OCI-LY1 (cell line): ENCODE measurements around the gene CHSY1.

Source experiments
- H2AFZ ChIP-seq: fragments of 200-600 bp; sonication (generic), shearing (Covaris generic); 2 replicates; pipeline ENCODE4 v1.6.0; 2014; ENCODE audit warnings: antibody characterized with exemption, mild to moderate bottlenecking, low read length
- H3F3A ChIP-seq: fragments of 200-600 bp; sonication (generic), shearing (Covaris generic); 2 replicates; pipeline ENCODE4 v1.6.0; 2014; ENCODE audit warnings: mild to moderate bottlenecking, antibody characterized with exemption, low read length, moderate library complexity; ENCODE audit not compliant: insufficient read depth
- H3K27ac ChIP-seq: fragments of 200-600 bp; sonication (generic); 2 replicates; pipeline ENCODE4 v1.5.1; 2014; ENCODE audit warnings: low read length, mixed run types, mild to moderate bottlenecking, low read depth; ENCODE audit not compliant: poor library complexity, severe bottlenecking
- H3K27me3 ChIP-seq: fragments of 200-600 bp; sonication (generic); 2 replicates; pipeline ENCODE4 v1.6.0; 2014; ENCODE audit warnings: antibody characterized with exemption, mild to moderate bottlenecking, low read length, moderate library complexity; ENCODE audit not compliant: insufficient read depth
- H3K36me3 ChIP-seq: fragments of 200-600 bp; sonication (generic); 2 replicates; pipeline ENCODE4 v1.6.1; 2014; ENCODE audit warnings: mild to moderate bottlenecking, antibody characterized with exemption, low read length, moderate library complexity, mixed read lengths; ENCODE audit not compliant: insufficient read depth
- H3K4me1 ChIP-seq: fragments of 200-600 bp; sonication (generic); 2 replicates; pipeline ENCODE4 v1.5.1; 2014; ENCODE audit warnings: mild to moderate bottlenecking, low read length, moderate library complexity; ENCODE audit not compliant: insufficient read depth, severe bottlenecking
- H3K4me2 ChIP-seq: fragments of 200-600 bp; sonication (generic), shearing (Covaris generic); 2 replicates; pipeline ENCODE4 v1.6.1; 2014; ENCODE audit warnings: low read length
- H3K4me3 ChIP-seq: fragments of 200-600 bp; sonication (generic); 2 replicates; pipeline ENCODE4 v1.5.1; 2014; ENCODE audit warnings: low read length, low read depth, mild to moderate bottlenecking, mixed read lengths; ENCODE audit not compliant: poor library complexity, severe bottlenecking
- H3K79me2 ChIP-seq: fragments of 200-600 bp; shearing (Covaris generic); 2 replicates; pipeline ENCODE4 v1.6.1; 2016; ENCODE audit warnings: mixed run types, low read length, mixed read lengths; ENCODE audit not compliant: insufficient read depth
- H3K9ac ChIP-seq: fragments of 200-600 bp; sonication (generic), shearing (Covaris generic); 2 replicates; pipeline ENCODE4 v1.6.1; 2014; ENCODE audit warnings: mild to moderate bottlenecking, low read length, mixed read lengths
- H3K9me2 ChIP-seq: fragments of 200-600 bp; sonication (generic), shearing (Covaris generic); 2 replicates; pipeline ENCODE4 v1.6.1; 2014; ENCODE audit warnings: low read depth, mild to moderate bottlenecking, low read length, mixed read lengths
- H3K9me3 ChIP-seq: fragments of 200-600 bp; shearing (Covaris generic); 2 replicates; pipeline ENCODE4 v1.6.1; 2014; ENCODE audit warnings: low read length, mixed read lengths
- H4K20me1 ChIP-seq: fragments of 200-600 bp; sonication (generic), shearing (Covaris generic); 2 replicates; pipeline ENCODE4 v1.6.0; 2016; ENCODE audit warnings: mild to moderate bottlenecking, low read length; ENCODE audit not compliant: insufficient read depth
- EZH2 ChIP-seq: fragments of 200-600 bp; sonication (generic), shearing (Covaris generic); IDR thresholded peaks from 2 replicates; pipeline ENCODE4 v1.8.0; 2017; ENCODE audit warnings: borderline replicate concordance, mixed run types, mild to moderate bottlenecking, antibody characterized with exemption, low read length, moderate library complexity, mixed read lengths
- TF ChIP-seq, protein P1 (sequence below): fragments of 200-600 bp; sonication (generic), shearing (Covaris generic); IDR thresholded peaks from 2 replicates; pipeline ENCODE4 v1.5.1; 2017; ENCODE audit warnings: mild to moderate bottlenecking, antibody characterized with exemption, low read length, moderate library complexity, mixed read lengths

Gene CHSY1

DNA sequence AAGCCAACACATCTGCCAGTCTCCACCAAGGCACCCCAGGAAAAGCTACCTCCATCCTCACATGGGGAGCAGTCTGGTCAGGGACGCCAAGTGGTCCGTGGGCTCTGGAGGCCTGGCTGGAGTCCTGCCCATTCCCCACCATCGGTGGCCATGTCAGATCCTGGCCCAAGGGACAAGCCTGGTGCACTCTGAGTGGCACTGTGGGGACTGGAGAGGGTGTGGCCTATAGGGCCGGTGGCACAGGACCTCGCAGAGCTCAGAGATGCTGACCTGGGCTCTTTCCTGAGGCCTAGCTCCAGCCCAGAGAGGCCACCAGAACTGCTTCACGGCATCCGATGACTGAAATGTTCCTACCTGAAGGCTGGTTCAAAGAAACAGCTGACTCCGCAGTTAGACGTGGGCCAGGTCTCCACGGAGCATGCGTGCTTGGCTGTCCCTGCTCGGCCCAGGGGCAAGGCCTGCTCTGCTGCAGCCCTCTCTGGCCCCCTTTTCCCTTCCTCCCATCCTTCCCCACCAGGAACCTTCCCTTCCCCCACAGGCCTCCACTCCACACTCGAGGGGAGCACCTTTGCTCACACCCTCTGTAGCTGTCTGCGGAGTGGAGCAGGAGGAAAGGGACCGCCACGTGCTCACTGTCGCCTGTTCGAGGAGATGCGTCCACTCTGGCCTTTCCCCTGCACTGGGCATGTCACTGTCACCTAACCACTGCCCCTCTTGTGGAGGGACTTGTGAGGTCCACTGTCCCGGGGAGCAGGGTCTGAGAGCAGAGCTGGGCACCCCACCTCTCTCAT is 119.3 kb downstream of the CHSY1 start:
- H3K27ac ChIP-seq, result no peak overlapping the region
- H3K4me2 ChIP-seq, result no peak overlapping the region
- no peak overlapping the region for H3K9ac ChIP-seq
- H3K36me3 ChIP-seq, result no peaks in the 10 kb centered on the region; the same call in 1 of the 2 replicates
- H3K79me2 ChIP-seq, result no peaks in the 10 kb centered on the region
- H3K4me1 ChIP-seq, result peaks cover 12% of the 10 kb centered on the region
- H3F3A ChIP-seq, result no peaks in the 10 kb centered on the region
- TF ChIP-seq EZH2, result no peak
- TF ChIP-seq, protein P1, sequence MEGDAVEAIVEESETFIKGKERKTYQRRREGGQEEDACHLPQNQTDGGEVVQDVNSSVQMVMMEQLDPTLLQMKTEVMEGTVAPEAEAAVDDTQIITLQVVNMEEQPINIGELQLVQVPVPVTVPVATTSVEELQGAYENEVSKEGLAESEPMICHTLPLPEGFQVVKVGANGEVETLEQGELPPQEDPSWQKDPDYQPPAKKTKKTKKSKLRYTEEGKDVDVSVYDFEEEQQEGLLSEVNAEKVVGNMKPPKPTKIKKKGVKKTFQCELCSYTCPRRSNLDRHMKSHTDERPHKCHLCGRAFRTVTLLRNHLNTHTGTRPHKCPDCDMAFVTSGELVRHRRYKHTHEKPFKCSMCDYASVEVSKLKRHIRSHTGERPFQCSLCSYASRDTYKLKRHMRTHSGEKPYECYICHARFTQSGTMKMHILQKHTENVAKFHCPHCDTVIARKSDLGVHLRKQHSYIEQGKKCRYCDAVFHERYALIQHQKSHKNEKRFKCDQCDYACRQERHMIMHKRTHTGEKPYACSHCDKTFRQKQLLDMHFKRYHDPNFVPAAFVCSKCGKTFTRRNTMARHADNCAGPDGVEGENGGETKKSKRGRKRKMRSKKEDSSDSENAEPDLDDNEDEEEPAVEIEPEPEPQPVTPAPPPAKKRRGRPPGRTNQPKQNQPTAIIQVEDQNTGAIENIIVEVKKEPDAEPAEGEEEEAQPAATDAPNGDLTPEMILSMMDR, result no peak
- H2AFZ ChIP-seq, result no peak overlapping the region
- H3K27me3 ChIP-seq, result no peaks in the 10 kb centered on the region; the same call in 1 of the 2 replicates
- peaks cover 5% of the 10 kb centered on the region for H3K9me3 ChIP-seq
- H4K20me1 ChIP-seq, result no peaks in the 10 kb centered on the region
- H3K4me3 ChIP-seq, result no peak overlapping the region
- no peaks in the 10 kb centered on the region for H3K9me2 ChIP-seq

DNA sequence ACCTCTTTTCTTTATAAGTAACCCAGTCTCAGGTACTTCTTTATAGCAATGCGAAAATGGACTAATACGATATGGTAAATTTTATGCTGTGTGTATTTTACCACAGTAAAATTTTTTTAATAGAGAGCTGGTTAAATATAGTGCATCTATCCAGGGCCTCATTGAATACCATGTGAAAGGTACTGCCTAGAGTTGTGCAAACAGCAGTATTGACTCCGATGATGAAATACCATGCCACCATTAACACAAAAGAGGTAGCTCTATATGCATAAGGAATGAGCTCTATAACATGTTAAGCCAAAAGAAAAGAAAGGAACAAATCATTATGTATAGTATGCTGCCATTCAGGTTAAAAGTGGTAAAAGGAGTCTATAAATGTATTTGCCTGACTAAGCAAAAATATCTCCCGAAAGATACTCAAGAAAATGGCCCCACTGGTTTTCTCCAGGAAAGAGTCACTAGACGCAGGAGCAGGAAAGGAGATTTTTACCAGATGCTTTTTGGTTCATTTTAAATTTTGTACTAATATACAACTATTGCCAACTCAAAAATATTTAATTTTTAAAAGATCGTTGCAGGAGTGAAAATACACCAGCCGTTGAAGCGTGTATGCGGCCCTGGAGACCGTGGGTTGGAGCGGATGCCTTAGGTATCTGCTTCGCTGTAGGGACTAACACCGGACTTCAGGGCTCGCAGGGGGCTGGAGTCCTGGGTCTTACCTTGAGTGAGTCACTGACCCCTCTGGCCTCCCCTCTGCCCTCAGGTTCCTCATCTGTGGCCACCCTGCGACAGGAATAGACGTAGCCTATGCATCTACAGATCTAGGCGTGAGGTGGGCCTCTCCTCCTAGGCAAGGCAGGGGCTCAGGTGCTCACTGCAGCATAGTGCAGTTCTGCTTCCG is 120.1 kb downstream of the CHSY1 start:
- Histone ChIP-seq H3K9me2 (no peaks in the 10 kb centered on the region), H3K4me1 (peaks cover 21% of the 10 kb centered on the region), H3K9me3 (peaks cover 5% of the 10 kb centered on the region), H3K36me3 (no peaks in the 10 kb centered on the region; the same call in 1 of the 2 replicates), H3K79me2 (no peaks in the 10 kb centered on the region), H3K27ac (no peak overlapping the region), H3K4me2 (no peak overlapping the region), H3K27me3 (no peaks in the 10 kb centered on the region; the same call in 1 of the 2 replicates), H3K4me3 (no peak overlapping the region), H3F3A (no peaks in the 10 kb centered on the region), H3K9ac (no peak overlapping the region), H4K20me1 (no peaks in the 10 kb centered on the region), H2AFZ (no peak overlapping the region)
- TF ChIP-seq, protein P1, result no peak
- no peak for TF ChIP-seq EZH2

DNA sequence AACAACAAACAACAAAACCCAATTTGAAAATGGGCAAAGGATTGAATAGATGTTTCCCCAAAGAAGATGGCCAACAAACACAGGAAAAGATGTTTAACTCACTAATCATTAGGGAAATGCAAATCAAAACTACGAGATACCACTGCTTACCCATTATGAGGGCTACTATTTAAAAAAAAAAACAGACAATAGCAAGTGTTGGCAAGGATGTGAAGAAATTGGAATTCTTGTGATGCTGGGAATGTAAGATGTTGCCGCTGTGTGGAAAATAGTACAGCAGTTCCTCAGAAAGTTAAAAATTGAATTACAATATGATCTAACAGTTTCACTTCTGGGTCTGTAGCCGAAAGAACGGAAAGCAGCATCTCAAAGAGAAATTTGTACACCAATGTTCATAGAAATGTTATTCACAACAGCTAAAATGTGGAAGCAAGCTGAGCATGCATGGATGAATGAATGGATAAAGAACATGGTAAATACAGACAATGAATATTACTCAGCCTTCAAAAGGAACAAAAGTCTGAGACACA is 121.9 kb downstream of the CHSY1 start:
- no peaks in the 10 kb centered on the region for H3K79me2 ChIP-seq
- H3K4me1 ChIP-seq, result peaks cover 20% of the 10 kb centered on the region
- peaks cover 5% of the 10 kb centered on the region for H3K9me3 ChIP-seq
- H4K20me1 ChIP-seq, result no peaks in the 10 kb centered on the region
- H3K9me2 ChIP-seq, result no peaks in the 10 kb centered on the region
- H3K4me3 ChIP-seq, result no peak overlapping the region
- no peak for TF ChIP-seq EZH2
- H3K27me3 ChIP-seq, result no peaks in the 10 kb centered on the region; the same call in 1 of the 2 replicates
- H3K27ac ChIP-seq, result no peak overlapping the region
- H3F3A ChIP-seq, result no peaks in the 10 kb centered on the region
- no peak overlapping the region for H3K9ac ChIP-seq
- H2AFZ ChIP-seq, result no peak overlapping the region
- no peaks in the 10 kb centered on the region; the same call in 1 of the 2 replicates for H3K36me3 ChIP-seq
- H3K4me2 ChIP-seq, result no peak overlapping the region
